Stimulated activated CD4-positive, alpha-beta T cell treated with anti-CD3 and anti-CD28 coated beads, Interleukin-4, amount 100 ng/mL, for 4 hours (primary cell): Measurements from ENCODE around the gene SUPT3H.

Source experiments
- DNase-seq, 2 experiments: peaks; one replicate each; pipeline ENCODE4 v3.0.0-alpha.2; 2020

Gene SUPT3H

GRCh38 chr6:44976677-44977641 is 400.8 kb downstream of the SUPT3H start:
- no peak for DNase-seq

GRCh38 chr6:44974511-44974910 is 403.2 kb downstream of the SUPT3H start:
- DNase-seq = no peak

GRCh38 chr6:44972709-44973108 is 405.0 kb downstream of the SUPT3H start:
- no peak for DNase-seq

GRCh38 chr6:44969446-44970185 is 408.1 kb downstream of the SUPT3H start:
- no peak for DNase-seq

GRCh38 chr6:44967481-44967880 is 410.3 kb downstream of the SUPT3H start:
- no peak for DNase-seq

- no peak for DNase-seq
Observed at GRCh38 chr6:44966449-44967092, 411.2 kb downstream of the SUPT3H start.

GRCh38 chr6:44965708-44966107 is 412.0 kb downstream of the SUPT3H start:
- no peak for DNase-seq

GRCh38 chr6:44960898-44961297 is 416.8 kb downstream of the SUPT3H start:
- DNase-seq = no peak

GRCh38 chr6:44959651-44960050 is 418.1 kb downstream of the SUPT3H start:
- no peak for DNase-seq

- DNase-seq = no peak
Observed at GRCh38 chr6:44957156-44957555, 420.6 kb downstream of the SUPT3H start.

- no peak for DNase-seq
Observed at GRCh38 chr6:44956396-44956795, 421.3 kb downstream of the SUPT3H start.

- no peak for DNase-seq
Observed at GRCh38 chr6:44955145-44955544, 422.6 kb downstream of the SUPT3H start.

GRCh38 chr6:44954281-44954680 is 423.5 kb downstream of the SUPT3H start:
- DNase-seq = no peak

GRCh38 chr6:44951253-44951747 is 426.4 kb downstream of the SUPT3H start:
- DNase-seq = no peak

GRCh38 chr6:44949596-44950201 is 428.0 kb downstream of the SUPT3H start:
- no peak for DNase-seq

- DNase-seq = no peak
Observed at GRCh38 chr6:44943541-44943940, 434.2 kb downstream of the SUPT3H start.

GRCh38 chr6:44942798-44943197 is 434.9 kb downstream of the SUPT3H start:
- DNase-seq = no peak

GRCh38 chr6:44942201-44942600 is 435.5 kb downstream of the SUPT3H start:
- DNase-seq = no peak

- DNase-seq = no peak
Observed at GRCh38 chr6:44940367-44940766, 437.4 kb downstream of the SUPT3H start.

GRCh38 chr6:44935693-44936300 is 441.9 kb downstream of the SUPT3H start:
- DNase-seq = no peak

GRCh38 chr6:44933108-44933507 is 444.6 kb downstream of the SUPT3H start:
- no peak for DNase-seq

GRCh38 chr6:44932651-44933091 is 445.1 kb downstream of the SUPT3H start:
- no peak for DNase-seq
